ENCODE measurements around the gene GDPD3. TPM values are rescaled to one million over a fixed set of nuclear protein-coding genes. Genes with fewer than 3 reads are reported as not detected.

The GDPD3 gene
- total and polyA plus RNA-seq, 2 of the 13 experiments (the other 11 are each of a cell fraction or from before 2014, with no cell fraction given): 18.7 to 20.6 TPM

DNA sequence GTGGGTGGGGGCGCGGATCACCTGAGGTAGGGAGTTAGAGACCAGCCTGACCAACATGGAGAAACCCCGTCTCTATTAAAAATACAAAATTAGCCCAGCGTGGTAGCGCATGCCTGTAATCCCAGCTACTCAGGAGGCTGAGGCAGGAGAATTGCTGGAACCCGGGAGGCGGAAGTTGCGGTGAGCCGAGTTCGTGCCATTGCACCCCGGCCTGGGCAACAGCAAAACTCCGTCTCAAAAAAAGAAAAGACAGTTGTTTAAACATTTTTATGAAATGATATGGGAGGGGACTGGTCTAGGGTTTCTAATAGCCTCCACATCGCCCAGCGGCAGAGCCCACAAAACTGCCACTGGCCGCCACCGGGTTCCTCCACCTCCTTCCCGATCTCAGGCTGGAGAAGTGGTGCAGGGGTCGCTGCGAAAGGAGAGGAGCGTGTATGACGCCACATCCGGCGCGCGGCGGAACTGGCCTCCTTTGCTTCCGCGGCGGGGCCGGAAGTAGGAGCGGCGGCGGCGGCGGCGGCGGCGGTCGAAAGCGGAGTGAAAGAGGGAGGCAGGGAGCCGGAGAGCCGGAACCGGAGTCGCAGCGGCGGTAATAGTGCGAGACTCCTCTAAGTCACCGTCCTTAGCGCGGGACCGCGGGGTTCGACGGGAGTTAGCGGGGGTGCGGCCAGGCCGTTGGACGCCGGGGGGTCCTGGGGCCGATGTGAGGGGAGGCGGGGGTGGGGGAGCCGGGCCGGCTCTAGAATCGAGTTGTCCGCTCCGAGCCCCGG is 37.6 kb downstream of the GDPD3 start, which contains the start of gene PPP4C (continued):
- TF ChIP-seq, protein P1, sequence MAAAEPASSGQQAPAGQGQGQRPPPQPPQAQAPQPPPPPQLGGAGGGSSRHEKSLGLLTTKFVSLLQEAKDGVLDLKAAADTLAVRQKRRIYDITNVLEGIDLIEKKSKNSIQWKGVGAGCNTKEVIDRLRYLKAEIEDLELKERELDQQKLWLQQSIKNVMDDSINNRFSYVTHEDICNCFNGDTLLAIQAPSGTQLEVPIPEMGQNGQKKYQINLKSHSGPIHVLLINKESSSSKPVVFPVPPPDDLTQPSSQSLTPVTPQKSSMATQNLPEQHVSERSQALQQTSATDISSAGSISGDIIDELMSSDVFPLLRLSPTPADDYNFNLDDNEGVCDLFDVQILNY (CRISPR knock-in tag; conservative IDR thresholded peaks at IDR 0.05): no peak; the same call in 1 of the 2 replicates
- no peak; the same call in 1 of the 2 replicates for TF ChIP-seq DNMT1 (CRISPR knock-in tag; IDR thresholded peaks at IDR 0.05)
- TF ChIP-seq REXO4 (CRISPR knock-in tag; IDR thresholded peaks at IDR 0.05; ENCODE audit: borderline replicate concordance): no peak
- TF ChIP-seq GABPA (IDR thresholded peaks at IDR 0.05; ENCODE audit: low read depth, low read length): peak; percentile 96
- peak; percentile 95 for TF ChIP-seq GABPA (CRISPR knock-in tag; IDR thresholded peaks at IDR 0.05; ENCODE audit: low read depth)
- no peak for TF ChIP-seq NFE2 (CRISPR knock-in tag; IDR thresholded peaks at IDR 0.05)
- no peak for TF ChIP-seq HNRNPH1 (optimal IDR thresholded peaks at IDR 0.05; ENCODE audit: low read depth, low read length)
- no peak; the same call in 1 of the 2 replicates for TF ChIP-seq PAX8 (CRISPR knock-in tag; IDR thresholded peaks at IDR 0.05; ENCODE audit: borderline replicate concordance)
- TF ChIP-seq ZKSCAN5 (CRISPR knock-in tag; IDR thresholded peaks at IDR 0.05): no peak
- no peak for TF ChIP-seq HMGA1 (CRISPR knock-in tag; conservative IDR thresholded peaks at IDR 0.05)
- TF ChIP-seq PRPF4 (IDR thresholded peaks at IDR 0.05; ENCODE audit: low read depth, low read length, poor library complexity, severe bottlenecking): no peak
- no peak for TF ChIP-seq ZSCAN30 (CRISPR knock-in tag; IDR thresholded peaks at IDR 0.05)
- no peak for TF ChIP-seq NR0B2 (CRISPR knock-in tag; IDR thresholded peaks at IDR 0.05)
- no peak for TF ChIP-seq HMG20B (CRISPR knock-in tag; conservative IDR thresholded peaks at IDR 0.05)
- TF ChIP-seq MXI1 (IDR thresholded peaks at IDR 0.05; ENCODE audit: borderline replicate concordance, low read depth, low read length): peak; percentile 55; the same call in 1 of the 3 replicates
- peak; percentile 28; the same call in 1 of the 2 replicates for TF ChIP-seq SP4 (CRISPR knock-in tag; IDR thresholded peaks at IDR 0.05)
- TF ChIP-seq RFX3 (CRISPR knock-in tag; IDR thresholded peaks at IDR 0.05): no peak
- 0 out of 2 replicates have a peak, but pooled peaks have one; percentile 62 for TF ChIP-seq CC2D1A (CRISPR knock-in tag; IDR thresholded peaks at IDR 0.05)
- no peak for TF ChIP-seq FOXK2 (IDR thresholded peaks at IDR 0.05)
- TF ChIP-seq SALL2 (CRISPR knock-in tag; IDR thresholded peaks at IDR 0.05): no peak; the same call in 1 of the 2 replicates
- TF ChIP-seq, protein P2, sequence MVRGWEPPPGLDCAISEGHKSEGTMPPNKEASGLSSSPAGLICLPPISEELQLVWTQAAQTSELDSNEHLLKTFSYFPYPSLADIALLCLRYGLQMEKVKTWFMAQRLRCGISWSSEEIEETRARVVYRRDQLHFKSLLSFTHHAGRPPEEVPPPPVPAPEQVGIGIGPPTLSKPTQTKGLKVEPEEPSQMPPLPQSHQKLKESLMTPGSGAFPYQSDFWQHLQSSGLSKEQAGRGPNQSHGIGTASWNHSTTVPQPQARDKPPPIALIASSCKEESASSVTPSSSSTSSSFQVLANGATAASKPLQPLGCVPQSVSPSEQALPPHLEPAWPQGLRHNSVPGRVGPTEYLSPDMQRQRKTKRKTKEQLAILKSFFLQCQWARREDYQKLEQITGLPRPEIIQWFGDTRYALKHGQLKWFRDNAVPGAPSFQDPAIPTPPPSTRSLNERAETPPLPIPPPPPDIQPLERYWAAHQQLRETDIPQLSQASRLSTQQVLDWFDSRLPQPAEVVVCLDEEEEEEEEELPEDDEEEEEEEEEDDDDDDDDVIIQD (CRISPR knock-in tag; IDR thresholded peaks at IDR 0.05; ENCODE audit: low read depth): 0 out of 2 replicates have a peak, but pooled peaks have one; percentile 36

Measured in HepG2 (cell line).